Right lobe of liver (tissue), 6 donors: ENCODE results near the gene PSMD12. TPM values are rescaled to one million over a fixed set of nuclear protein-coding genes. Genes with fewer than 3 reads are reported as not detected.

Source experiments
- ATAC-seq, 4 donors: fragments of 200-7000 bp; cut with Tn5 transposase; one replicate each; pipeline ENCODE4 v1.9.1; 2020; ENCODE audit warnings: mild to moderate bottlenecking in 4 of 4, moderate library complexity in 4 of 4
- DNase-seq, 3 donors: peaks; one replicate each; pipeline ENCODE4 v3.0.0-alpha.2; 2020
- H3K27ac ChIP-seq, 3 donors: fragments of 200-600 bp; one replicate each; pipeline ENCODE4 v1.8.0; 2022
- H3K27me3 ChIP-seq, 2 donors: fragments of 200-600 bp; one replicate each; pipeline ENCODE4 v1.8.0; 2022
- H3K36me3 ChIP-seq, 4 donors: fragments of 200-600 bp; sonication (generic) in 1 of 4; one replicate each; pipeline versions ENCODE4 v1.5.1 to v1.8.0; 2017 to 2022; ENCODE audit warnings: control low read depth in 1 of 4
- H3K4me1 ChIP-seq, 4 donors: fragments of 200-600 bp; sonication (generic) in 1 of 4; one replicate each; pipeline versions ENCODE4 v1.5.1 to v1.8.0; 2017 to 2022; ENCODE audit warnings: control low read depth in 1 of 4
- H3K4me3 ChIP-seq, 3 donors: fragments of 200-600 bp; one replicate each; pipeline ENCODE4 v1.8.0; 2022
- H3K9me3 ChIP-seq, 4 donors: fragments of 200-600 bp; sonication (generic) in 1 of 4; one replicate each; pipeline versions ENCODE4 v1.5.1 to v1.8.0; 2017 to 2022; ENCODE audit warnings: control low read depth in 1 of 4
- POLR2A ChIP-seq: fragments of 450-650 bp; IDR thresholded peaks from one replicate; pipeline ENCODE4 v1.6.1; 2017; ENCODE audit warnings: antibody characterized with exemption, mild to moderate bottlenecking
- WGBS: methylation state at CpG from one replicate; pipeline ENCODE4 v1.1.6; 2018; ENCODE audit warnings: low coverage, low lambda C conversion rate; ENCODE audit not compliant: insufficient coverage; ENCODE audit errors: missing lambda C conversion rate; 5-methylcytosine and 5-hydroxymethylcytosine counted together
- intact Hi-C, 2 donors: fragments of 100-400 bp; cut with DNase I; formaldehyde crosslinking; loops; one replicate each; pipeline versions ENCODE4 v1.11.2 to v1.14.1; 2022
- total RNA-seq, 6 experiments: library from RNA; depleted of rRNA in 2 of 6; stranded (reverse); fragments of >200 nt in 2 of 6; fragmentation: NEBNext Ultra II Directional in 3 of 6; extraction: Animal tissue kit (Norgen Biotek cat#: 25700) in 3 of 6; gene quantifications; one replicate each; pipeline versions ENCODE4 v1.1.0 to v1.2.4, GENCODE V29; 2016 to 2023
- TF ChIP-seq, protein P1 (sequence below), 4 donors: fragments of 200-600 bp in 3 of 4; fragments of 450-650 bp in 1 of 4; IDR thresholded peaks; one replicate each; pipeline versions ENCODE4 v1.5.1 to v1.8.0; 2016 to 2022; ENCODE audit warnings: antibody characterized with exemption in 4 of 4, mild to moderate bottlenecking in 2 of 4
- donor health status: DM: no; HTN: yes; CAD: no.
- donor health status: DM: no; HTN: no; CAD: no.
- donor health status: DM: no; HTN: no; CAD: no.
- donor health status: DM: no; HTN: yes; CAD: no.
- donor health status: DM: no; HTN: yes; CAD: no.

PSMD12 gene
- total RNA-seq, 6 experiments from 2014 or later = 27.3 to 40.1 (median 31.1) TPM

DNA sequence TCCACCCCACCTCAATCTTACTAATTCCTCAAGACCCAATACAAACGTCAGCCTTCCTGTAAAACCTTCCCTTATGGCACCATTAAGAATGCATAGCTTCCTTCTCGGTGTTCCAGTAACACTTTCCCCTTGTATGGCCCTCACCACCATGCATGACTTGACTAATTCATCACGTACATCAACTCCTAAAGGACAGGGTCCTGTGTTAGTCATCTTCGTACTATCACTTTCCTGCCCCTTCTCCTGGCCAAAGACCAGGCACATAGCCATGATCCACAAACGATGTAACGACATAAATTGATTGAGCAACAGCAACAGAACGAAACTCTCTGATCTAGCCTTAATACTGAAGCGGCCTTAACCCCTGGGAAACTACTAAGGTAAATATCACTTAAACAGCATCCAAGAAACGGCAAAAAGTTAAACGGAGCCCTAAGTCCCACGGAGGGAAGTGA lies 612 bp downstream of the PSMD12 start:
- peaks cover 0 to 28% (median 10%) of the 10 kb centered on the region in 4 donors for H3K4me1 ChIP-seq
- peak; percentile 47 to 64 (median 58) for ATAC-seq
- no peaks in the 10 kb centered on the region for H3K9me3 ChIP-seq
- H3K4me3 ChIP-seq = peak overlapping the region; percentile 88 to 96 (median 93)
- intact Hi-C loops = no loop called here
- DNase-seq = no peak
- 1% methylated on average over 11 of the region's 11 CpGs for WGBS
- H3K27me3 ChIP-seq = no peaks in the 10 kb centered on the region
- no peak for TF ChIP-seq POLR2A
- TF ChIP-seq, protein P1, sequence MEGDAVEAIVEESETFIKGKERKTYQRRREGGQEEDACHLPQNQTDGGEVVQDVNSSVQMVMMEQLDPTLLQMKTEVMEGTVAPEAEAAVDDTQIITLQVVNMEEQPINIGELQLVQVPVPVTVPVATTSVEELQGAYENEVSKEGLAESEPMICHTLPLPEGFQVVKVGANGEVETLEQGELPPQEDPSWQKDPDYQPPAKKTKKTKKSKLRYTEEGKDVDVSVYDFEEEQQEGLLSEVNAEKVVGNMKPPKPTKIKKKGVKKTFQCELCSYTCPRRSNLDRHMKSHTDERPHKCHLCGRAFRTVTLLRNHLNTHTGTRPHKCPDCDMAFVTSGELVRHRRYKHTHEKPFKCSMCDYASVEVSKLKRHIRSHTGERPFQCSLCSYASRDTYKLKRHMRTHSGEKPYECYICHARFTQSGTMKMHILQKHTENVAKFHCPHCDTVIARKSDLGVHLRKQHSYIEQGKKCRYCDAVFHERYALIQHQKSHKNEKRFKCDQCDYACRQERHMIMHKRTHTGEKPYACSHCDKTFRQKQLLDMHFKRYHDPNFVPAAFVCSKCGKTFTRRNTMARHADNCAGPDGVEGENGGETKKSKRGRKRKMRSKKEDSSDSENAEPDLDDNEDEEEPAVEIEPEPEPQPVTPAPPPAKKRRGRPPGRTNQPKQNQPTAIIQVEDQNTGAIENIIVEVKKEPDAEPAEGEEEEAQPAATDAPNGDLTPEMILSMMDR (IDR thresholded peaks at IDR 0.05) = no peak
- H3K27ac ChIP-seq = peak overlapping the region; percentile 96 to 98 (median 97)
- peaks cover 0 to 12% (median 0%) of the 10 kb centered on the region in 4 donors for H3K36me3 ChIP-seq

DNA sequence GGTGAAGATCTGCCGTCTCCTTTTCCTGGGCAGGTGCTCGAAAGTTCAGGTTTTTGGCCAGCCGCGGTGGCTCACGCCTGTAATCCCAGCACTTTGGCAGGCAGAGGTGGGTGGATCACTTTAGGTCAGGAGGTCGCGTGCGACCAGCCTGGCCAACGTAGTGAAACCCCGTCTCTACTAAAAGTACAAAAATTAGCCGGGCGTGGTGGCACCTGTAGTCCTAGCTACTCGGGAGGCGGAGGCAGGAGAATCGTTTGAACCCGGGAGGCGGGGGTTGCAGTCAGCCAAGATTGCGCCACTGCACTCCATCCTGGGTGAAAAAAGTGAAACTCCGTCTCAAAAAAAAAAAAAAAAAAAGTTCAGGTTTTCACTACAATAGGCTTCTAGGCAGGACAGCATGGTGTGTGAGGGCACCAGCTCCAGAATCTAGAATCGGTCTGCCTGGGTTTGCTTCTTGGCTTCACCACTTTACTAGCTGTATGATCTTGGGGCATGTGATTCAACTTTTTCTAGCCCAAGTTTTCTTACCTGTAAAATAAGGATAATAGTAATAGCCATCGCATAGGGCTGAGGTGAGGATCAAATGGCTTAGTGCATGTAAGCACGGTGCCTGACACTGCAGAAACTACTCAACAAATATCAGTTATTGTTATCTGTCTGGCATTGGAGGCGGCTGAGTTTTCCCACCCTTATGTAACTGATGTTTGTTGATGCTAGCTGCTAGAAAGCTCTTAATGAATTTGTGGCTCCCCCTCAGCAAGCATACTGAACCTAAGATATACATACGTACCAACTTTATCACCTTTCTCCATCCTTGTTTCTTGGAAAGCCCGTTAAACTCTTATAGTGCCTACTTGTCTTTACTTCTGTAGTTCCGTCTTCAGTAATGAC lies 1.3 kb downstream of the PSMD12 start:
- peaks cover 0 to 34% (median 11%) of the 10 kb centered on the region in 4 donors for H3K4me1 ChIP-seq
- H3K27ac ChIP-seq = peak overlapping the region; percentile 96 to 98 (median 97)
- WGBS = 14% methylated on average over 18 of the region's 26 CpGs
- peak; percentile 7 to 48 (median 26) for ATAC-seq
- intact Hi-C loops = no loop called here
- peak; percentile 43 to 87 (median 84) for DNase-seq
- TF ChIP-seq, protein P1 (IDR thresholded peaks at IDR 0.05) = no peak
- TF ChIP-seq POLR2A = no peak
- no peaks in the 10 kb centered on the region for H3K9me3 ChIP-seq
- peaks cover 0 to 15% (median 2%) of the 10 kb centered on the region in 4 donors for H3K36me3 ChIP-seq
- peak overlapping the region; percentile 88 to 96 (median 93) for H3K4me3 ChIP-seq
- no peaks in the 10 kb centered on the region for H3K27me3 ChIP-seq

DNA sequence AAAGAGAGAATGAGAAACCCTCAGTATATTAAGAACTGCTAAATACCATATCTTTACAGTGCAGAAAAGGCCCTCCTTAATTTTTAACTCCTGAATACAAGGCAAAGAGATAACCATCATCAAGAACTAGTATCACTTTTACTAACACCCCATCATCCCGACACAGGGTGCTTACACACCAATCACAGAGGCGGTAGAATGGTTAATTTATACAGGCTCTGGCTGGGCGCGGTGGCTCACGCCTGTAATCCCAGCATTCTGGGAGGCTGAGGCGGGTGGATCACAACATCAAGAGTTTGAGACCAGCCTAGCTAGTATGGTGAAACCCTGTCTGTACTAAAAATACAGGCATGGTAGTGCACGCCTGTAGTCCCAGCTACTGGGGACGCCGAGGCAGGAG lies 4.2 kb downstream of the PSMD12 start:
- Histone ChIP-seq H3K4me1 (peaks cover 0 to 40% (median 14%) of the 10 kb centered on the region in 4 donors), H3K27me3 (no peaks in the 10 kb centered on the region), H3K9me3 (no peaks in the 10 kb centered on the region), H3K4me3 (no peak overlapping the region), H3K36me3 (peaks cover 0 to 26% (median 5%) of the 10 kb centered on the region in 4 donors), H3K27ac (no peak overlapping the region)
- intact Hi-C loops = no loop called here
- WGBS = 82% methylated on average over 8 of the region's 9 CpGs
- no peak for ATAC-seq
- no peak for DNase-seq
- TF ChIP-seq, protein P1 (IDR thresholded peaks at IDR 0.05) = no peak
- no peak for TF ChIP-seq POLR2A

DNA sequence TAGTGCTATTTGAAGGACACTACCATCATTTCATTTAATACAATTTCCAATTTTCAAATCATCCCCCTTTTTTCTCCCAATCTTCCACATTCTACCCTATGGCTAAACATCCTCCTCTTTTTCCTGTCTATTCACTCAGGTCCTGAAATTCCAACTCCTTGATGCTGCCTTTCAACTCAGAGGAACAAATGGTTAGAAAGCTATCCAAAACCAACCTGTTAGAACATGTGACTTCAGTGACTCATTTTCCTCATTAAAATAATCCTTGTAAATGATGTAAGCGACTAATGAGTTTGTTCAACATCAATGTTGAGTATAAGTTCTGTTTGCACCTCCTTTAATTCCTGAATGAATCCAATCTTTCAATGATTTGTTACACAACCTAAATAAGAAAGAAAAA lies 5.5 kb downstream of the PSMD12 start:
- WGBS = 90% methylated on average over 1 of the region's 1 CpG
- no peak overlapping the region for H3K4me3 ChIP-seq
- no peaks in the 10 kb centered on the region for H3K27me3 ChIP-seq
- TF ChIP-seq, protein P1 (IDR thresholded peaks at IDR 0.05) = no peak
- no peak for TF ChIP-seq POLR2A
- H3K4me1 ChIP-seq = peaks cover 0 to 40% (median 14%) of the 10 kb centered on the region in 4 donors
- ATAC-seq (no peak), DNase-seq (no peak)
- H3K9me3 ChIP-seq = no peaks in the 10 kb centered on the region
- H3K27ac ChIP-seq = no peak overlapping the region
- H3K36me3 ChIP-seq = peaks cover 0 to 36% (median 10%) of the 10 kb centered on the region in 4 donors
- intact Hi-C loops = no loop called here
